Mucosa of descending colon (tissue), 3 donors: ENCODE data around the gene CALHM2. TPM values are rescaled to one million over a fixed set of nuclear protein-coding genes. Genes with fewer than 3 reads are reported as not detected.

Experiments used
- ATAC-seq: fragments of 200-7000 bp; cut with Tn5 transposase; one replicate; pipeline ENCODE4 v1.9.1; 2020; ENCODE audit warnings: mild to moderate bottlenecking, moderate library complexity
- DNase-seq, 3 donors: peaks; one replicate each; pipeline ENCODE4 v3.0.0-alpha.2; 2020
- H3K36me3 ChIP-seq: fragments of 200-600 bp; one replicate; pipeline ENCODE4 v1.8.0; 2021; ENCODE audit warnings: low read depth, mild to moderate bottlenecking
- H3K4me1 ChIP-seq: fragments of 200-600 bp; one replicate; pipeline ENCODE4 v1.8.0; 2021; ENCODE audit warnings: low read depth, mild to moderate bottlenecking
- H3K4me3 ChIP-seq: fragments of 200-600 bp; one replicate; pipeline ENCODE4 v1.8.0; 2021; ENCODE audit warnings: mild to moderate bottlenecking
- H3K9me3 ChIP-seq: fragments of 200-600 bp; one replicate; pipeline ENCODE4 v1.8.0; 2021; ENCODE audit warnings: mild to moderate bottlenecking
- intact Hi-C, 2 donors: fragments of 100-400 bp; cut with DNase I in 1 of 2; cut with micrococcal nuclease in 1 of 2; formaldehyde crosslinking; loops; one replicate each; pipeline versions ENCODE4 v1.11.0 to v1.11.1; 2022; cut with DNase I, micrococcal nuclease
- total RNA-seq, 3 donors: library from RNA; stranded (reverse); fragmentation: NEBNext Ultra II Directional in 2 of 3; extraction: Animal tissue kit (Norgen Biotek cat#: 25700) in 2 of 3; gene quantifications; one replicate each; pipeline versions ENCODE4 v1.2.1 to v1.2.4, GENCODE V29; 2021 to 2023
- TF ChIP-seq, protein P1 (sequence below): fragments of 200-600 bp; IDR thresholded peaks from one replicate; pipeline ENCODE4 v1.8.0; 2022; ENCODE audit warnings: antibody characterized with exemption, mild to moderate bottlenecking
- donor health status: DM: no; HTN: no; CAD: no; lungs with moderate emphysema.
- donor health status: DM: no; HTN: no; CAD: no.
- donor health status: DM: no; HTN: yes; CAD: no.

Gene CALHM2
- total RNA-seq, 3 donors from 2014 or later, result 5.8 to 16.8 (median 12.3) TPM

DNA sequence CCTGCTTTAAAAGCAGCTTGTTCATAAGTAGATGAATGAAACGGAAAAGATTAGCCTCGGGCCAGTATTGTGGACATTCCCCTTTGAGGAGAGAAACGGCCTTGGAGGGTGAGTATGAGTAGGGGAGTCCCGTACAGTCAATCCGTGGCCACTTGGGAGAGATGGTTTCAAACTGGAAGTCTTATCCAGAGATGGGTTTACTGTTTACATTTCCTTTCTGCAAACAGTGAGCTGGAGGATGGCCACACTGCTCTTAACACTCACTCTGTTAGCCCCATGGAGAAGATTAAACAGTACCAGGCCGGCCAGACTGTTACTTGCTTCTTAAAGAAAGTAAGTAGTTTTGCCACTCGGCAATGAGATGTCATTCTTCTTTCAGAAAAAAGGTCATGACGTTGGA is 20.3 kb downstream of the CALHM2 start:
- intact Hi-C loops, result no loop called here
- Histone ChIP-seq H3K36me3 (peaks cover 4% of the 10 kb centered on the region), H3K4me1 (no peaks in the 10 kb centered on the region), H3K4me3 (no peak overlapping the region), H3K9me3 (no peaks in the 10 kb centered on the region)
- ATAC-seq, result no peak
- no peak for DNase-seq
- TF ChIP-seq, protein P1, sequence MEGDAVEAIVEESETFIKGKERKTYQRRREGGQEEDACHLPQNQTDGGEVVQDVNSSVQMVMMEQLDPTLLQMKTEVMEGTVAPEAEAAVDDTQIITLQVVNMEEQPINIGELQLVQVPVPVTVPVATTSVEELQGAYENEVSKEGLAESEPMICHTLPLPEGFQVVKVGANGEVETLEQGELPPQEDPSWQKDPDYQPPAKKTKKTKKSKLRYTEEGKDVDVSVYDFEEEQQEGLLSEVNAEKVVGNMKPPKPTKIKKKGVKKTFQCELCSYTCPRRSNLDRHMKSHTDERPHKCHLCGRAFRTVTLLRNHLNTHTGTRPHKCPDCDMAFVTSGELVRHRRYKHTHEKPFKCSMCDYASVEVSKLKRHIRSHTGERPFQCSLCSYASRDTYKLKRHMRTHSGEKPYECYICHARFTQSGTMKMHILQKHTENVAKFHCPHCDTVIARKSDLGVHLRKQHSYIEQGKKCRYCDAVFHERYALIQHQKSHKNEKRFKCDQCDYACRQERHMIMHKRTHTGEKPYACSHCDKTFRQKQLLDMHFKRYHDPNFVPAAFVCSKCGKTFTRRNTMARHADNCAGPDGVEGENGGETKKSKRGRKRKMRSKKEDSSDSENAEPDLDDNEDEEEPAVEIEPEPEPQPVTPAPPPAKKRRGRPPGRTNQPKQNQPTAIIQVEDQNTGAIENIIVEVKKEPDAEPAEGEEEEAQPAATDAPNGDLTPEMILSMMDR, result no peak

DNA sequence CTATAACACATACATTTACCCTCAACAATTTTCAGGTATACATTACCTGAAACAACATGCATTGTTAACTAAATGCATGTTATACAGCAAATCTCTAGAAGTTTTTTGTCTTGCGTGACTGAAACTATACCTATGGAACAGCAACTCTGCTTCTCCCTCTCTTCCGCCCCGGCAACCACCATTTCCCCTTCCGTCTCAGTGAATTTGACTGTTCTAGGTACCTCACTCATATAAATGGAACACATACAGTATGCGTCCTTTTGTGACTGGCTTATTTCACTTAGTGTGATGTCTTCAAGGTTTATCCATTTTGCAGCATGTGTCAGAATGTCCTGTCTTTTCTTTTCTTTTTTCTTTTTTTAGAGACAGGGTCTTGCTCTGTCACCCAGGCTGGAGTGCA is 22.5 kb downstream of the CALHM2 start:
- H3K36me3 ChIP-seq, result peaks cover 2% of the 10 kb centered on the region
- TF ChIP-seq, protein P1, result no peak
- intact Hi-C loops, result no loop called here
- H3K4me3 ChIP-seq, result no peak overlapping the region
- no peak for ATAC-seq
- H3K9me3 ChIP-seq, result no peaks in the 10 kb centered on the region
- no peaks in the 10 kb centered on the region for H3K4me1 ChIP-seq
- DNase-seq, result no peak

DNA sequence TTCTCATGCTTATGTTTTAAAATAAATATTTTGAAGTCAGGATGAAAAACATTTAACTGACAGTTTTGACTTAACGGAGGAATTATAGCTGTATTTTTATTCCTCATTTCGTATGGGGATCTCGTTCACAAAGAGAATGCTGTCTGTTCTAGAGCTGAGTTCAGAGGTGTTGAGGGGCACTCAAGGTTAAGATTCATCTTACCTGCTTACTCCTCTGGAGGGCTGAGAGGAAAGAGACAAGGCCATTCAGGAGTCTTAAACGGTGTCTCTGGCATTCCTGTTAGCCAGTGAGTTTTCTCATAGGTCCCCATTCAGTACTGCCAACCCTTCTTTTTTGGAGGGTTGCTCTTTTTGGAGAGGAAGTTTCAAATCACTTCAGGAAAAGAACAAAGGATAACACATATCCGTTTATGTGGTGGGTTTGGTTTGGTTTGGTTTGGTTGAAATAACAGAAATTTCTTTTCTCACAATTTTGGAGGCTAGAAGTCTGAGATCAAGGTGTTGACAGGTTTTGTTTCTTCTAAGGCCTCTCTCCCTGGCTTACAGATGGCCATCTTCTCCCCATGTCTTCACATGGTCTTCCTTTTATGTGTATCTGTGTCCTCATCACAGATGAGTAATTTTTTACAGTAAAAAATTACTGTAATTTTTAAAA is 23.1 kb downstream of the CALHM2 start:
- TF ChIP-seq, protein P1, result no peak
- Histone ChIP-seq H3K9me3 (no peaks in the 10 kb centered on the region), H3K4me3 (no peak overlapping the region), H3K36me3 (peaks cover 4% of the 10 kb centered on the region), H3K4me1 (no peaks in the 10 kb centered on the region)
- intact Hi-C loops, result no loop called here
- no peak for DNase-seq
- no peak for ATAC-seq

DNA sequence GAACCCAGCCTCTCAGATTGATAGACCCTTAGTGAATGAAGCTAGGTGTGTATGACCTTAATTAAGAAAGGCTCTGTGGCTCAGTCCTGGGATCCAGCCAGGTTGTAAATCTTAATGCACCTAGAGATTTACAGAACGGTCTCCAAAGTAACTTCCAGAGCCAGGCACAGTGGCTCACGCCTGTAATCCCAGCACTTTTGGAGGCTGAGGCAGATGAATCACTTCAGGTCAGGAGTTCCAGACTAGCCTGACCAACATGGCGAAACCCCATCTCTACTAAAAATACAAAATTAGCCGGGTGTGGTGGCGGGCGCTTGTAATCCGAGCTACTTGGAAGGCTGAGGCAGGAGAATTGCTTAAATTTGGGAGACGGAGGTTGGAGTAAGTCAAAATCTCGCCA is 24.3 kb downstream of the CALHM2 start:
- TF ChIP-seq, protein P1, result no peak
- H3K36me3 ChIP-seq, result peaks cover 12% of the 10 kb centered on the region
- intact Hi-C loops, result no loop called here
- DNase-seq, result no peak
- no peaks in the 10 kb centered on the region for H3K4me1 ChIP-seq
- no peak for ATAC-seq
- H3K4me3 ChIP-seq, result no peak overlapping the region
- no peaks in the 10 kb centered on the region for H3K9me3 ChIP-seq

DNA sequence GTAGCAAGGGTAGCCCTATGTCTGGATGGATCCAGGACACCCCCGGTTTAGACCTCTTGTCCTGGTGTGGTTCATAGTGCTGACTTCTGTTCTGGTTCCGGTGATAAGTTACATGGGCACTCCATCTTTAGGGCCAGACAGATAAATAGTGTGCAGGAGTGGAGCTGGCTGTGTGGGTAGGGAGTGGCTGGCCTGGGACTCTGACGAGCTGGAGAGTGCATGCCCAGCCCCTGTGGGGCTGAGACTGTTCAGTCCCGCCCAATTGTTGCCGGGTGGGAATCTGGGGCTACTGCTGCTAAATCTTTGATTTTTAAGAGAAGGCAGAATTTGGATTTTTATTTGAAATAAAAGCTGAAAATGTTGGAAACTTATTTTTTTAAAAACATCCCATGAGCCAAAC is 28.4 kb downstream of the CALHM2 start:
- TF ChIP-seq, protein P1, result no peak
- peaks cover 13% of the 10 kb centered on the region for H3K36me3 ChIP-seq
- no peaks in the 10 kb centered on the region for H3K9me3 ChIP-seq
- H3K4me1 ChIP-seq, result no peaks in the 10 kb centered on the region
- DNase-seq, result no peak
- ATAC-seq, result no peak
- no peak overlapping the region for H3K4me3 ChIP-seq
- intact Hi-C loops, result no loop called here

DNA sequence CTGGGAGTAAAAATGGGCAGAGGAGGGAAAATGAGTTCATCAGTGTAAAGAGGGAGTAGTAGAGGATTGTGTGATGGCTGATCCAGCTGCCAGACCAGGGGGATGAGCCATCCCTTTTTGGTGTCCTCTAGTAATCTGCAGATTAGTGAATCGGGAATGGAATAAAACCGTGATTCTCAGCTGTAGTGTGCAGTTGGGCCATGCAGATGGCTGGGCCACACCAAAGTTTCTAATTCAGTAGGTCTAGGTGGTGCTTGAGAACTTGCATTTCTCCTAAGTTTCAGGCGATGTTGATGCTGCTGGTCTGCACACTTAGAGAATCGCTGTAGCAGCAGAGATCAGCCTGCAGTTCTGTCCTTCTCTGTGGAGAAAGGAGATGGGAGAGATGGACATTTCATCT is 33.1 kb downstream of the CALHM2 start:
- H3K4me1 ChIP-seq, result no peaks in the 10 kb centered on the region
- no peak overlapping the region for H3K4me3 ChIP-seq
- no peak for ATAC-seq
- no peaks in the 10 kb centered on the region for H3K9me3 ChIP-seq
- intact Hi-C loops, result loop anchor here in 1 of 2 donors (5.0 kb wide), 1 partner anchor 68 kb away; no protein-coding TSS in a partner anchor
- H3K36me3 ChIP-seq, result peaks cover 19% of the 10 kb centered on the region
- no peak for DNase-seq
- TF ChIP-seq, protein P1, result no peak
